ENCODE results near the gene HERC2.

HERC2 gene

GRCh38 chr15:28103831-28104230 is 218.1 kb downstream of the HERC2 start:
- Histone ChIP-seq H3K4me1 (ENCODE audit: control insufficient read depth, insufficient read depth, low read length) (no peaks in the 10 kb centered on the region), H3K27me3 (ENCODE audit: control insufficient read depth, insufficient read depth, low read length) (peaks cover 70% of the 10 kb centered on the region), H3K9ac (ENCODE audit: low read depth, low read length) (no peak overlapping the region), H3K9me3 (ENCODE audit: control insufficient read depth, insufficient read depth, low read length) (no peaks in the 10 kb centered on the region), H3K4me3 (ENCODE audit: low read depth, low read length) (no peak overlapping the region), H3K36me3 (ENCODE audit: control insufficient read depth, insufficient read depth, low read length) (no peaks in the 10 kb centered on the region)

GRCh38 chr15:28101983-28102441 is 220.0 kb downstream of the HERC2 start:
- no peaks in the 10 kb centered on the region for H3K9me3 ChIP-seq (ENCODE audit: control insufficient read depth, insufficient read depth, low read length)
- no peak overlapping the region for H3K4me3 ChIP-seq (ENCODE audit: low read depth, low read length)
- no peaks in the 10 kb centered on the region for H3K36me3 ChIP-seq (ENCODE audit: control insufficient read depth, insufficient read depth, low read length)
- peaks cover 76% of the 10 kb centered on the region for H3K27me3 ChIP-seq (ENCODE audit: control insufficient read depth, insufficient read depth, low read length)
- peaks cover 2% of the 10 kb centered on the region for H3K4me1 ChIP-seq (ENCODE audit: control insufficient read depth, insufficient read depth, low read length)
- H3K9ac ChIP-seq (ENCODE audit: low read depth, low read length), result no peak overlapping the region

- H3K9ac ChIP-seq (ENCODE audit: low read depth, low read length), result no peak overlapping the region
- peaks cover 2% of the 10 kb centered on the region for H3K4me1 ChIP-seq (ENCODE audit: control insufficient read depth, insufficient read depth, low read length)
- H3K4me3 ChIP-seq (ENCODE audit: low read depth, low read length), result no peak overlapping the region
- no peaks in the 10 kb centered on the region for H3K9me3 ChIP-seq (ENCODE audit: control insufficient read depth, insufficient read depth, low read length)
- no peaks in the 10 kb centered on the region for H3K36me3 ChIP-seq (ENCODE audit: control insufficient read depth, insufficient read depth, low read length)
- peaks cover 76% of the 10 kb centered on the region for H3K27me3 ChIP-seq (ENCODE audit: control insufficient read depth, insufficient read depth, low read length)
These were observed 220.8 kb downstream of the HERC2 start for GRCh38 chr15:28101201-28101600.

- no peaks in the 10 kb centered on the region for H3K36me3 ChIP-seq (ENCODE audit: control insufficient read depth, insufficient read depth, low read length)
- H3K4me1 ChIP-seq (ENCODE audit: control insufficient read depth, insufficient read depth, low read length), result peaks cover 2% of the 10 kb centered on the region
- H3K9me3 ChIP-seq (ENCODE audit: control insufficient read depth, insufficient read depth, low read length), result no peaks in the 10 kb centered on the region
- H3K4me3 ChIP-seq (ENCODE audit: low read depth, low read length), result no peak overlapping the region
- no peak overlapping the region for H3K9ac ChIP-seq (ENCODE audit: low read depth, low read length)
- H3K27me3 ChIP-seq (ENCODE audit: control insufficient read depth, insufficient read depth, low read length), result peaks cover 74% of the 10 kb centered on the region
These were observed 221.3 kb downstream of the HERC2 start for GRCh38 chr15:28100516-28101195.

- Histone ChIP-seq H3K27me3 (ENCODE audit: control insufficient read depth, insufficient read depth, low read length) (peaks cover 82% of the 10 kb centered on the region), H3K36me3 (ENCODE audit: control insufficient read depth, insufficient read depth, low read length) (no peaks in the 10 kb centered on the region), H3K9me3 (ENCODE audit: control insufficient read depth, insufficient read depth, low read length) (no peaks in the 10 kb centered on the region), H3K9ac (ENCODE audit: low read depth, low read length) (no peak overlapping the region), H3K4me3 (ENCODE audit: low read depth, low read length) (peak overlapping the region; percentile 44), H3K4me1 (ENCODE audit: control insufficient read depth, insufficient read depth, low read length) (peaks cover 2% of the 10 kb centered on the region)
These were observed 222.3 kb downstream of the HERC2 start for GRCh38 chr15:28099555-28100140.

- no peaks in the 10 kb centered on the region for H3K9me3 ChIP-seq (ENCODE audit: control insufficient read depth, insufficient read depth, low read length)
- H3K9ac ChIP-seq (ENCODE audit: low read depth, low read length), result no peak within 1 kb of the TSS
- H3K27me3 ChIP-seq (ENCODE audit: control insufficient read depth, insufficient read depth, low read length), result peaks cover 87% of the 10 kb centered on the region
- peaks cover 2% of the 10 kb centered on the region for H3K4me1 ChIP-seq (ENCODE audit: control insufficient read depth, insufficient read depth, low read length)
- H3K4me3 ChIP-seq (ENCODE audit: low read depth, low read length), result peak within 1 kb of the TSS; percentile 76
- no peaks in the 10 kb centered on the region for H3K36me3 ChIP-seq (ENCODE audit: control insufficient read depth, insufficient read depth, low read length)
These were observed 223.0 kb downstream of the HERC2 start, which contains the start of gene OCA2 for GRCh38 chr15:28098766-28099554. Gene OCA2 (minus strand): TSS chr15:28099315. CDS start chr15:28081874, 17,441 bp downstream.

GRCh38 chr15:28098360-28098765 is 223.6 kb downstream of the HERC2 start:
- peak overlapping the region; percentile 76 for H3K4me3 ChIP-seq (ENCODE audit: low read depth, low read length)
- peaks cover 89% of the 10 kb centered on the region for H3K27me3 ChIP-seq (ENCODE audit: control insufficient read depth, insufficient read depth, low read length)
- H3K9me3 ChIP-seq (ENCODE audit: control insufficient read depth, insufficient read depth, low read length), result no peaks in the 10 kb centered on the region
- no peak overlapping the region for H3K9ac ChIP-seq (ENCODE audit: low read depth, low read length)
- no peaks in the 10 kb centered on the region for H3K36me3 ChIP-seq (ENCODE audit: control insufficient read depth, insufficient read depth, low read length)
- peaks cover 2% of the 10 kb centered on the region for H3K4me1 ChIP-seq (ENCODE audit: control insufficient read depth, insufficient read depth, low read length)

- H3K27me3 ChIP-seq (ENCODE audit: control insufficient read depth, insufficient read depth, low read length), result peaks cover 90% of the 10 kb centered on the region
- H3K9ac ChIP-seq (ENCODE audit: low read depth, low read length), result no peak overlapping the region
- peaks cover 2% of the 10 kb centered on the region for H3K4me1 ChIP-seq (ENCODE audit: control insufficient read depth, insufficient read depth, low read length)
- H3K4me3 ChIP-seq (ENCODE audit: low read depth, low read length), result peak overlapping the region; percentile 65
- H3K36me3 ChIP-seq (ENCODE audit: control insufficient read depth, insufficient read depth, low read length), result no peaks in the 10 kb centered on the region
- no peaks in the 10 kb centered on the region for H3K9me3 ChIP-seq (ENCODE audit: control insufficient read depth, insufficient read depth, low read length)
These were observed 224.2 kb downstream of the HERC2 start for GRCh38 chr15:28097656-28098359.

- Histone ChIP-seq H3K4me1 (ENCODE audit: control insufficient read depth, insufficient read depth, low read length) (peaks cover 2% of the 10 kb centered on the region), H3K4me3 (ENCODE audit: low read depth, low read length) (peak overlapping the region; percentile 65), H3K9me3 (ENCODE audit: control insufficient read depth, insufficient read depth, low read length) (no peaks in the 10 kb centered on the region), H3K36me3 (ENCODE audit: control insufficient read depth, insufficient read depth, low read length) (no peaks in the 10 kb centered on the region), H3K27me3 (ENCODE audit: control insufficient read depth, insufficient read depth, low read length) (peaks cover 92% of the 10 kb centered on the region), H3K9ac (ENCODE audit: low read depth, low read length) (no peak overlapping the region)
These were observed 225.1 kb downstream of the HERC2 start for GRCh38 chr15:28096670-28097431.

- Histone ChIP-seq H3K36me3 (ENCODE audit: control insufficient read depth, insufficient read depth, low read length) (no peaks in the 10 kb centered on the region), H3K9ac (ENCODE audit: low read depth, low read length) (no peak overlapping the region), H3K9me3 (ENCODE audit: control insufficient read depth, insufficient read depth, low read length) (no peaks in the 10 kb centered on the region), H3K27me3 (ENCODE audit: control insufficient read depth, insufficient read depth, low read length) (peaks cover 87% of the 10 kb centered on the region), H3K4me1 (ENCODE audit: control insufficient read depth, insufficient read depth, low read length) (peaks cover 2% of the 10 kb centered on the region), H3K4me3 (ENCODE audit: low read depth, low read length) (peak overlapping the region; percentile 65)
These were observed 225.6 kb downstream of the HERC2 start for GRCh38 chr15:28096411-28096669.

All from iPS-15b (cell line).